GM12872 (cell line): ENCODE results near the gene CNTLN.

Experiments used
- CTCF ChIP-seq: IDR thresholded peaks from 3 replicates; pipeline ENCODE4 v1.5.1; 2011; ENCODE audit warnings: low read depth, mild to moderate bottlenecking, low read length, moderate library complexity; ENCODE audit not compliant: insufficient read depth

The CNTLN gene

GRCh38 chr9:17121264-17121663 is 13.6 kb upstream of the CNTLN start:
- TF ChIP-seq CTCF = no peak

- no peak for TF ChIP-seq CTCF
Measured at GRCh38 chr9:17130291-17130690, 4.5 kb upstream of the CNTLN start.

- TF ChIP-seq CTCF = no peak
Measured at GRCh38 chr9:17130725-17131124, 4.1 kb upstream of the CNTLN start.

GRCh38 chr9:17131494-17131893 is 3.3 kb upstream of the CNTLN start:
- no peak for TF ChIP-seq CTCF

- TF ChIP-seq CTCF = no peak
Measured at GRCh38 chr9:17135295-17136160, 688 bp downstream of the CNTLN start.

- no peak for TF ChIP-seq CTCF
Measured at GRCh38 chr9:17137566-17137965, 2.7 kb downstream of the CNTLN start.

- no peak for TF ChIP-seq CTCF
Measured at GRCh38 chr9:17138503-17138902, 3.7 kb downstream of the CNTLN start.
